Measurements from ENCODE around the gene MSL3B.

Gene MSL3B

GRCh38 chr2:233849607-233850271, 18.4 kb downstream of the MSL3B start:
- H3K27ac ChIP-seq (ENCODE audit: low read length) = peak overlapping the region; percentile 79; the same call in 1 of the 2 replicates
- ATAC-seq (no peak), DNase-seq (ENCODE audit: low read depth, low spot score) (no peak)
- intact Hi-C loops (cut with micrococcal nuclease; ENCODE audit: unreplicated experiment) (no loop called here), in situ Hi-C loops (cut with HindIII; ENCODE audit: low pct_unique_long_range_greater_than_20kb, low sequenced_read_pairs) (no loop called here)
- H3K36me3 ChIP-seq (ENCODE audit: control insufficient read depth, insufficient read depth, low read length) = peaks cover 44% of the 10 kb centered on the region
- ChIA-PET POLR2A (interaction anchor here (0.6 kb wide), 1 partner anchor 300 kb away, joined by 3 read pairs; no protein-coding TSS in a partner anchor), CTCF (no interaction called here)
- no peaks in the 10 kb centered on the region for H3K9me3 ChIP-seq (ENCODE audit: control insufficient read depth, insufficient read depth, low read depth, low read length)
- no peak for TF ChIP-seq REST (IDR thresholded peaks at IDR 0.05; ENCODE audit: insufficient read depth in 1 of 2, low read depth in 2 of 2, low read length in 1 of 2)
- no peak; the same call in 1 of the 2 replicates for TF ChIP-seq POLR2AphosphoS5 (IDR thresholded peaks at IDR 0.05; ENCODE audit: low read depth, low read length)
- H3K27me3 ChIP-seq (ENCODE audit: control insufficient read depth, insufficient read depth, low read length) = no peaks in the 10 kb centered on the region
- H3K4me1 ChIP-seq (ENCODE audit: control insufficient read depth, insufficient read depth, low read length) = peaks cover 19% of the 10 kb centered on the region
- BruUV-seq (replicated peaks) = no TSS peak
- H3K4me3 ChIP-seq (ENCODE audit: low read depth in 2 of 2, low read length in 2 of 2) = no peak overlapping the region

DNA sequence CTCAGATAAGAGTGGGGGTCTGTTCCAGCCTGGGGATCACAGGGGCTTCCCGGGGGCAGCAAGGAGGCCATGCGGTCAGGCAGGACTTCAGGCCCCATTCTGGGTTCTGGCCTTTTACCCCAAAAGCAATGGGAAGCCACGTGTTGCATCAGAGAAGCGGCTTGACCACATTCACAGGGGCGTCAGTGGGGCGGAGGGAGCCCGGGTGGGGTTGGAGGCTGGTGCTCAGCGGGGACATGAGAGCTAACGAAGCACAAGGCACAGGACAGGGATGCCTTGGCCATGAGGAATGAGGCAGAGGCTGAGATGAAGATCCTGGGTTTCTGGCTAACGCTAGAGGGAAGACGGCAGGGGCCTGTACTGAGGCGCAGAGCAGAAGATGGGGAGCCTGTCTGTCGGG, 19.9 kb downstream of the MSL3B start:
- POLR2A ChIA-PET = interaction anchor here (0.6 to 0.8 kb wide), 2 partner anchors 43 to 126 kb away, joined by 3 to 4 read pairs; no protein-coding TSS in a partner anchor
- no TSS peak for BruUV-seq (replicated peaks)
- ATAC-seq (no peak), DNase-seq (ENCODE audit: low read depth, low spot score) (no peak)
- H3K4me1 ChIP-seq (ENCODE audit: control insufficient read depth, insufficient read depth, low read length) = peaks cover 19% of the 10 kb centered on the region
- H3K27me3 ChIP-seq (ENCODE audit: control insufficient read depth, insufficient read depth, low read length) = no peaks in the 10 kb centered on the region
- H3K36me3 ChIP-seq (ENCODE audit: control insufficient read depth, insufficient read depth, low read length) = peaks cover 51% of the 10 kb centered on the region
- no peak for TF ChIP-seq TCF7L2 (IDR thresholded peaks at IDR 0.05; ENCODE audit: low read depth, low read length)
- no peak for TF ChIP-seq CTCF (IDR thresholded peaks at IDR 0.05)
- TF ChIP-seq REST (IDR thresholded peaks at IDR 0.05; ENCODE audit: insufficient read depth in 1 of 2, low read depth in 2 of 2, low read length in 1 of 2) = no peak
- TF ChIP-seq POLR2AphosphoS5 (IDR thresholded peaks at IDR 0.05; ENCODE audit: low read depth, low read length) = no peak
- no peak for TF ChIP-seq SIN3A (IDR thresholded peaks at IDR 0.05; ENCODE audit: borderline replicate concordance, insufficient read depth, low read depth, low read length)
- intact Hi-C loops (cut with micrococcal nuclease; ENCODE audit: unreplicated experiment) (no loop called here), in situ Hi-C loops (cut with HindIII; ENCODE audit: low pct_unique_long_range_greater_than_20kb, low sequenced_read_pairs) (no loop called here)
- no peaks in the 10 kb centered on the region for H3K9me3 ChIP-seq (ENCODE audit: control insufficient read depth, insufficient read depth, low read depth, low read length)
- no peak overlapping the region for H3K4me3 ChIP-seq (ENCODE audit: low read depth in 2 of 2, low read length in 2 of 2)
- CTCF ChIA-PET = no interaction called here
- peak overlapping the region; percentile 45 for H3K27ac ChIP-seq (ENCODE audit: low read length)
